Activated naive CD4-positive, alpha-beta T cell treated with Interleukin-2 at 50 U/mL for 16 hours (primary cell): ENCODE data around the gene GLI2.

Source experiments
- DNase-seq: peaks from one replicate; pipeline ENCODE4 v3.0.0-alpha.2; 2020

The GLI2 gene

DNA sequence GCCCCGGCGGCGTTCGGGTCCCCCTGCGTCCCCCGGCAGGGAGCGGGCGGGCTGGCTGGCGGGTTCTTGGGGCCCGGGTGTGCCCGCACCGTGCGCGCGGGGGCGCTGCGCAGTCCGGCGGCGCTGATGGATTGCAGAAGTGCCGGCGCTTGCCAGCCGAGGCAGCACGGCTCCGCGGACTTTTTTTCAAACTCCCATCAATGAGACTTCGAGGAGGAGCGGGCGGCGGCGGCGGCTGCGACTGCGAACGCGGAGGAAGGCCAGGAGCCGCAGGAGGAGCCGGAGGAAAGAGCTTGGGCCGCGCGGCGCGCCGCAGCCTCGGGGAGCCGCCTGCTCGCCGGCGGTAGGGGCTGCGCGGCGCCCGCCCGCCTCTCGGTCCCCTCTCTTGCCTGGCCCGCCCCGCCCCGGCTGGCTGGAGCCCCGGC is at the start of gene GLI2:
Gene GLI2 (plus strand): TSS at position 123 of the 425 bp plus-strand sequence. CDS start 61,453 bp downstream, outside the sequence.
- DNase-seq, result no peak

DNA sequence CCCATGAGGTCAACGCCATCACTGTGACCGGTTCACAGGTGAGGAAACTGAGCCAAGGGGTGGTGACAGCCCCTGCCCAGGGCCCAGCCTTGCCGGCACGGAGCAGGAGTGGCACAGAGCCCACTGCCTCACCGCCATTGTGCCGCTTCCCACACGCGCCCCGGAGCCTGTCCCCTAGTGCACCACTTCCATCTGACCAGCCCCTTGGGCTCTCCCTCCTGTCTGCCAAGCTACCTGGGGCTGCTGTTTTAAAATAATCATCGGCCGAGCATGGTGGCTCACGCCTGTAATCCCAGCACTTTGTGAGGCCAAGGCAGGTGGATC is 49.7 kb upstream of the GLI2 start:
- DNase-seq, result no peak

DNA sequence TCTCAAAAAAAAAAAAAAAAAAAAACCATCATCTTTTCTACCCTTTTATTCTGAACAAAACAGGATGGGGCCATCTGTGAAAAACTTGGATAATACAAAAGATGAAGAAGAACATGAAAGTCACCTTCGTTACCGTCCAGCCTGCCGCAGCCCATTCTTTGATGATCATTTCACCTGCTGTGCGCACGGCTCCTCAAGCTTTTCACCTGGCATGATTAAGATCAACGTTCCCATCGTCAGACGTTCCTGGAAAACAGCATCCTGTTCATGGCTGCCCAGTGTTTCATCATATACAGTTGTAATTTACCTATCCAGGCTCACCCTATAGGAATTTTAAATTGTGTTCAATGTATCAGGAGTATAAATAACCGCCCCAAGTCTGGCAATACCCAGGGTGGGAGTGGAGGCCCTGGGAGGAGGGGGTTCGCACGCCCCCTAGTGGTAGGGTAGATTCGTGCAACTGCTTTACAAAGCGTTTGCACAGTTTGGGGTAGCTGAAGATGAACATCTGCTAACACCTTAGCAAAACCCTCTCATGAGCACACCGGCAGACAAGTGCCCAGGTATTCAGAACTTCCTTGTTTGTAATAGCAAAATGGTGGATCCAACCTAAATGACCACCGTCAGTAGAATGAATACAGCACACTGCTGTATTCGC is 49.0 kb upstream of the GLI2 start:
- DNase-seq, result no peak

GRCh38 chr2:120687210-120687609 is 48.5 kb upstream of the GLI2 start:
- DNase-seq, result no peak

- no peak for DNase-seq
These were observed 45.1 kb upstream of the GLI2 start for GRCh38 chr2:120690521-120690920.

GRCh38 chr2:120691410-120691809 is 44.3 kb upstream of the GLI2 start:
- no peak for DNase-seq

GRCh38 chr2:120692691-120693090 is 43.0 kb upstream of the GLI2 start:
- DNase-seq, result no peak

- DNase-seq, result no peak
These were observed 42.5 kb upstream of the GLI2 start for GRCh38 chr2:120693121-120693520.

GRCh38 chr2:120694034-120694433 is 41.6 kb upstream of the GLI2 start:
- no peak for DNase-seq

GRCh38 chr2:120697471-120697870 is 38.2 kb upstream of the GLI2 start:
- no peak for DNase-seq

GRCh38 chr2:120699292-120699691 is 36.4 kb upstream of the GLI2 start:
- DNase-seq, result no peak

GRCh38 chr2:120700659-120701058 is 35.0 kb upstream of the GLI2 start:
- no peak for DNase-seq

DNA sequence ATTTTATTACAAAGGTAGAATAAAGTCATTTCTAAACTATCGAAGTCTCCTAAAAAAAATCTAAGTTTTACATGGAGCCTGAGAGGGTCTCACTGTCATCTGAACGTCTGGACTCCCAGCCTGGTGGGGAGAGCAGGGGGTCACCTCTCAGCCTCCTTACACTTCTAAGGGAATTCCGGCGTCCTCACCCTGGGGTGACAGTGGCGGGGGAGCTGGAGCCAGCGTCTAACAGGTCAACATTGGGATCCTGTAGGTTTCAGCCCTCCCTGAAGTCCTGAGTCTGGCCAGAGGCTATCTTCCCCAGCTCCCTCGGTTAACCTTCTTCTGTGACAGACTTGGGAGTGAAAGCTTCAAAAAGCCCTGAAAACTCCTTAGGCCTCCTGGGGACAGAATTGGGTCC is 34.6 kb upstream of the GLI2 start:
- no peak for DNase-seq

- DNase-seq, result no peak
These were observed 34.2 kb upstream of the GLI2 start for GRCh38 chr2:120701499-120701898.

- DNase-seq, result no peak
These were observed 33.6 kb upstream of the GLI2 start for GRCh38 chr2:120702061-120702460.

DNA sequence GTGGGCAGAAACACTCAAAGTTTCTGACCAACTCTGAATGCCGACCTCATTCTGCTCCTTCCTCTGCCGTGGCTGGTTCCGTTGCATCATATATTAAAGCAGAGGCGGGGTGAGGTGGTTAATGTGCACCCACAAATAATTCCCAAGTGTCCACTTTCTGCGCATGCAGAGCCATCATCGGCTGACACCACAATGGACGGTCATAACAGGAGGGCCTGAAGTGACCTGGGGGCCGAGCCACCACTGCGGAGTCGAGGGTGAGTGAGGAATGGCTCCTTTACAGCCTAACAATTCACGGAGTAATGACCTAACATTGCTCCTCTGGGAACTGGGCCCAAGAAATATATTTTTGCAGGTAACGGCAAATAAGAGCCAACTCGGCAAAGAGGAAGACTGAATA is 32.9 kb upstream of the GLI2 start:
- DNase-seq, result no peak

- no peak for DNase-seq
These were observed 32.2 kb upstream of the GLI2 start for GRCh38 chr2:120703330-120703994.

DNA sequence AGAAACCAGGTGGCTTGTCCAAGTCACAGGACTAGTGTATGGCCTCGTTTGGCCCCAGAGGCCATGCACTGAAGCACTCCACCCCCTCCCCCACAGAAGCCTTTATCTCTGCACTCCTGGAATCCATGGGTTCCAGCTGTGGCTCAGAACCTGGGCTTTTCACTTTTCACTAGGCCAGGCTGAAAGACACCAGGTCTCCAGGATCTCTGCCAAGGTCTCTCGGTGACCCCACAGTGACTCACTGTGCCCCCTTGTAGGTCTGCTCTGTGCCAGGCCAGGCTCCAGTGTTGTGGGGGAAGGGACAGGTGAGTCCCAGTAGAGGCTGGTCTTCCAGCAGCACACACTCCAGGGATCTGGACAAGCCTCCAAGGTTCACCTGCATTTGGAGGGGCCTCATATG is 31.0 kb upstream of the GLI2 start:
- DNase-seq, result no peak

- no peak for DNase-seq
These were observed 27.9 kb upstream of the GLI2 start for GRCh38 chr2:120707816-120708215.

DNA sequence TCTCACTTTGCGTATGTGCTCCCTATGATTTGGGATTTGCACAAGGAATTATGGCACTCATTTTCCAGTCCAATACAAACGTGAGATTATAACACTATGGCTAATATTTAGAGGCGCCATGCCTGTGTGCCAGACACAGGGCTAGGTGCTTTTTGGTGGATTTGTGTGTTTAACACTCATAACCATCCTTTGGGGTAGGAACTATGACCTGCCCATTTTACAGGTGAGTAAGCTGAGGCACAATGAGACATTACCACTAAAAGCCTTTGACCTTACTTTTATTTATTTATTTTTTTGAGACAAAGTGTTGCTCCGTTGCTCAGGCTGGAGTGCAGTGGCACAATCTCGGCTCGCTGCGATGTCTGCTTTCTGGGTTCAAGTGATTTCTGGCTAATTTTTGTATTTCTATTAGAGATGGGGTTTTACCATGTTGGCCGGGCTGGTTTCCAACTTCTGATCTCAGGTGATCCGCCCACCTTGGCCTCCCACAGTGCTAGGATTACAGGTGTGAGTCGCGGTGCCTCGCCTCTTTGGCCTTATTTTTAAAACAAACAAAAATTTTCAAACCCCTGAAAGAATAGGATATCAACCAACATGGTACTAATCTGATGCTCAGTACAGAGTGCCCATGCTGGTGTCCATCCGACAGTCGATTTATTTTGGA is 26.6 kb upstream of the GLI2 start:
- DNase-seq, result no peak

DNA sequence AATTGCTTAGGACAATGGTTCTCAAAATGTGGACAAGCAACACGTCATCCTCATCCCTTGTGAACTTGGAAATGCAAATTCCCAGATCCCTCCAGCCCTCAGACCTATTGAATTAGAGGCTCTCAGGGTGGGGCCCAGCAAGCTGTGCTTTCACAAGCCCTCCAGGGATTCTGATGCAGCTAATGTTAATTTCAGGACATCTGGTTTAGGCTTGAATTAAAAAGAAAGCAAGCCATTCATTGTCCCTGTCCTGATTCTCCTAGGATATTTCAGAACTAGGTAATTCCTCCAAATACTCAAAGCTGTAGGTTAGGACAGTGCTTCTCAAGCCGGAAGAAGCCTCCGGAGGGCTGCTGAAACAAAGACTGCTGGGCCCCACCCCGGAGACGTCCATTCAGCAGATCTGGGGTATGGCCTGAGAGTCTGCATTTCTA is 26.0 kb upstream of the GLI2 start:
- DNase-seq, result no peak

DNA sequence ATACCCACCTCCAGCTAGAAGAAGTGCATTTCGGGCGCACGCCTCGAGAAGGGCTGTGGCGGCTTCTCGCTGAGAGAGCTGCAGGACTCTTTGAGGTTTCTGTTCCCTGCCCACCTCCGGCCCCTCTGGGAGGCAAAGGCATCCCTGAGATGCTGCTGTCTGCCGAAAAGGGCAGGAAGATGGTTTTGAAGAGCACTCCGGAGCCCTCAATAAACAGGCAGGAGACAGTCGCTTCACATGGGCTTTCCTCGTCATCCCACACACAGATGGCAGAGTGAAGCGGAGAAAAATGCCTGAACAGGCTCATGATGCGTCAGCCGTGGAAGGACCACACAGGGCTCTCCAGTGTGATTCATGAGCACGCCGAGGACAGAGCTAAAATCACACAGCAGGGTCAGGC is 25.4 kb upstream of the GLI2 start:
- DNase-seq, result no peak

DNA sequence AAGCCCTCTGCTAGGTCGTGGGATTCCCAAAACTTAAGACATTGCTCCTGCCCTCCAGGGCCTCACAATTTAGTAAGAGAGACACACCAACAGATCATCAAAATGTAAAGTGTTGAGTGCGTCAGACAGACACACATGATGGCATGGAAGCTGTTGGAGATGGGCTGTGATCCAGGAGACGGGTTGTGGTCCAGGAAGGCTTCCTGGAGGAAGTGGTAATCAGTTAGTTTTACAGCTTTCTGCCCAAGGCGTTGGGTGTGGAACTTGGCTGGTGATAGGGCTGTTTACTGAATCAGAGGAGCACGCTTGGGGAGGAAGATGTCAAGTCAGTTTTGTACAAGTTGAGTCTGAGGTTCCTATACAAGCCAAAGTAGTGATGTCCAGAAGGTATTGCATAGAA is 24.0 kb upstream of the GLI2 start:
- no peak for DNase-seq

GRCh38 chr2:120712180-120712681 is 23.4 kb upstream of the GLI2 start:
- no peak for DNase-seq
